ENCODE data around the gene ZC3H7A. TPM values are rescaled to one million over a fixed set of nuclear protein-coding genes. Genes with fewer than 3 reads are reported as not detected.

Gene ZC3H7A
- total RNA-seq, 1 donor from 2014 or later: 63.9 TPM

GRCh38 chr16:11727796-11728543 lies 69.1 kb downstream of the ZC3H7A start:
- TF ChIP-seq CTCF (IDR thresholded peaks at IDR 0.05; ENCODE audit: unreplicated experiment): no peak
- no peak for DNase-seq (ENCODE audit: low spot score, unreplicated experiment)
- H3K27me3 Mint-ChIP-seq: no peaks in the 10 kb centered on the region
- H3K36me3 Mint-ChIP-seq (ENCODE audit: insufficient read depth): peaks cover 26% of the 10 kb centered on the region
- H3K4me1 Mint-ChIP-seq (ENCODE audit: low read depth): peaks cover 12% of the 10 kb centered on the region
- no peaks in the 10 kb centered on the region for H3K9me3 Mint-ChIP-seq (ENCODE audit: low read depth)
- H3K27ac Mint-ChIP-seq: no peak overlapping the region
- no peak overlapping the region for H3K4me3 Mint-ChIP-seq (ENCODE audit: low read depth)

GRCh38 chr16:11726008-11726407 lies 71.0 kb downstream of the ZC3H7A start:
- Mint-ChIP-seq H3K4me3 (ENCODE audit: low read depth) (no peak overlapping the region), H3K36me3 (ENCODE audit: insufficient read depth) (peaks cover 31% of the 10 kb centered on the region), H3K27ac (no peak overlapping the region), H3K27me3 (no peaks in the 10 kb centered on the region), H3K9me3 (ENCODE audit: low read depth) (no peaks in the 10 kb centered on the region), H3K4me1 (ENCODE audit: low read depth) (peaks cover 7% of the 10 kb centered on the region)
- no peak for DNase-seq (ENCODE audit: low spot score, unreplicated experiment)
- TF ChIP-seq CTCF (IDR thresholded peaks at IDR 0.05; ENCODE audit: unreplicated experiment): no peak

GRCh38 chr16:11725457-11725856 lies 71.6 kb downstream of the ZC3H7A start:
- peak overlapping the region; percentile 42 for H3K27ac Mint-ChIP-seq
- TF ChIP-seq CTCF (IDR thresholded peaks at IDR 0.05; ENCODE audit: unreplicated experiment): no peak
- DNase-seq (ENCODE audit: low spot score, unreplicated experiment): no peak
- H3K4me3 Mint-ChIP-seq (ENCODE audit: low read depth): no peak overlapping the region
- H3K36me3 Mint-ChIP-seq (ENCODE audit: insufficient read depth): peaks cover 32% of the 10 kb centered on the region
- H3K27me3 Mint-ChIP-seq: no peaks in the 10 kb centered on the region
- H3K4me1 Mint-ChIP-seq (ENCODE audit: low read depth): peaks cover 6% of the 10 kb centered on the region
- H3K9me3 Mint-ChIP-seq (ENCODE audit: low read depth): no peaks in the 10 kb centered on the region

GRCh38 chr16:11722468-11722808 lies 74.6 kb downstream of the ZC3H7A start:
- Mint-ChIP-seq H3K36me3 (ENCODE audit: insufficient read depth) (peaks cover 29% of the 10 kb centered on the region), H3K4me3 (ENCODE audit: low read depth) (no peak overlapping the region), H3K27me3 (no peaks in the 10 kb centered on the region), H3K27ac (peak overlapping the region; percentile 67), H3K9me3 (ENCODE audit: low read depth) (no peaks in the 10 kb centered on the region), H3K4me1 (ENCODE audit: low read depth) (peaks cover 4% of the 10 kb centered on the region)
- no peak for TF ChIP-seq CTCF (IDR thresholded peaks at IDR 0.05; ENCODE audit: unreplicated experiment)
- no peak for DNase-seq (ENCODE audit: low spot score, unreplicated experiment)

- Mint-ChIP-seq H3K9me3 (ENCODE audit: low read depth) (no peaks in the 10 kb centered on the region), H3K27ac (peak overlapping the region; percentile 67), H3K36me3 (ENCODE audit: insufficient read depth) (peaks cover 27% of the 10 kb centered on the region), H3K4me3 (ENCODE audit: low read depth) (no peak overlapping the region), H3K4me1 (ENCODE audit: low read depth) (peaks cover 4% of the 10 kb centered on the region), H3K27me3 (no peaks in the 10 kb centered on the region)
- no peak for TF ChIP-seq CTCF (IDR thresholded peaks at IDR 0.05; ENCODE audit: unreplicated experiment)
- DNase-seq (ENCODE audit: low spot score, unreplicated experiment): no peak
Measured at GRCh38 chr16:11721781-11722467, 75.1 kb downstream of the ZC3H7A start.
